Measurements from ENCODE around the gene NMT2.

Gene NMT2

GRCh38 chr10:15075421-15075820 lies 93.1 kb downstream of the NMT2 start:
- H3K36me3 ChIP-seq (replicated peaks; ENCODE audit: insufficient read depth, low read length), result no peaks in the 10 kb centered on the region
- no peak for DNase-seq
- H3K4me1 ChIP-seq (ENCODE audit: low read length), result no peaks in the 10 kb centered on the region
- no peaks in the 10 kb centered on the region for H3K9me3 ChIP-seq (replicated peaks; ENCODE audit: insufficient read depth, low read length)
- H3K79me2 ChIP-seq (ENCODE audit: low read length), result no peaks in the 10 kb centered on the region
- H3K27ac ChIP-seq (ENCODE audit: low read length), result no peak overlapping the region
- H3K9me2 ChIP-seq (replicated peaks; ENCODE audit: insufficient read depth, low read length), result no peaks in the 10 kb centered on the region
- no peak overlapping the region for H3K4me3 ChIP-seq (ENCODE audit: low read length)
- H3K27me3 ChIP-seq (replicated peaks; ENCODE audit: insufficient read depth, low read length), result no peaks in the 10 kb centered on the region
- H3K4me2 ChIP-seq (ENCODE audit: low read depth, low read length), result no peak overlapping the region
- no peaks in the 10 kb centered on the region for H3F3A ChIP-seq (ENCODE audit: insufficient read depth, low read length)
- no peaks in the 10 kb centered on the region for H4K20me1 ChIP-seq (ENCODE audit: insufficient read depth, low read length)
- H2AFZ ChIP-seq (ENCODE audit: low read length), result no peak overlapping the region
- TF ChIP-seq EZH2phosphoT487 (IDR thresholded peaks at IDR 0.05; ENCODE audit: low read length) (no peak), EZH2 (optimal IDR thresholded peaks at IDR 0.05; ENCODE audit: low read depth, low read length) (no peak), CTCF (IDR thresholded peaks at IDR 0.05; ENCODE audit: low read length) (no peak)
- no peak overlapping the region for H3K9ac ChIP-seq (ENCODE audit: low read length)

- Histone ChIP-seq H3K4me1 (ENCODE audit: low read length) (no peaks in the 10 kb centered on the region), H3K27me3 (replicated peaks; ENCODE audit: insufficient read depth, low read length) (no peaks in the 10 kb centered on the region), H3K4me2 (ENCODE audit: low read depth, low read length) (no peak overlapping the region), H3K27ac (ENCODE audit: low read length) (no peak overlapping the region), H3K79me2 (ENCODE audit: low read length) (no peaks in the 10 kb centered on the region), H3F3A (ENCODE audit: insufficient read depth, low read length) (no peaks in the 10 kb centered on the region), H3K36me3 (replicated peaks; ENCODE audit: insufficient read depth, low read length) (no peaks in the 10 kb centered on the region), H3K9me3 (replicated peaks; ENCODE audit: insufficient read depth, low read length) (no peaks in the 10 kb centered on the region), H4K20me1 (ENCODE audit: insufficient read depth, low read length) (no peaks in the 10 kb centered on the region), H3K9ac (ENCODE audit: low read length) (no peak overlapping the region), H2AFZ (ENCODE audit: low read length) (no peak overlapping the region), H3K4me3 (ENCODE audit: low read length) (no peak overlapping the region), H3K9me2 (replicated peaks; ENCODE audit: insufficient read depth, low read length) (no peaks in the 10 kb centered on the region)
- DNase-seq, result no peak
- no peak for TF ChIP-seq EZH2phosphoT487 (IDR thresholded peaks at IDR 0.05; ENCODE audit: low read length)
- TF ChIP-seq EZH2 (optimal IDR thresholded peaks at IDR 0.05; ENCODE audit: low read depth, low read length), result no peak
- no peak for TF ChIP-seq CTCF (IDR thresholded peaks at IDR 0.05; ENCODE audit: low read length)
These were observed 96.1 kb downstream of the NMT2 start for GRCh38 chr10:15072358-15072757.

- TF ChIP-seq EZH2 (optimal IDR thresholded peaks at IDR 0.05; ENCODE audit: low read depth, low read length), result no peak
- TF ChIP-seq CTCF (IDR thresholded peaks at IDR 0.05; ENCODE audit: low read length), result no peak
- TF ChIP-seq EZH2phosphoT487 (IDR thresholded peaks at IDR 0.05; ENCODE audit: low read length), result no peak
- no peak for DNase-seq
- H3K9me2 ChIP-seq (replicated peaks; ENCODE audit: insufficient read depth, low read length), result no peaks in the 10 kb centered on the region
- H3K27ac ChIP-seq (ENCODE audit: low read length), result no peak overlapping the region
- H3K9me3 ChIP-seq (replicated peaks; ENCODE audit: insufficient read depth, low read length), result no peaks in the 10 kb centered on the region
- no peaks in the 10 kb centered on the region for H3K27me3 ChIP-seq (replicated peaks; ENCODE audit: insufficient read depth, low read length)
- no peaks in the 10 kb centered on the region for H3K79me2 ChIP-seq (ENCODE audit: low read length)
- H3K4me2 ChIP-seq (ENCODE audit: low read depth, low read length), result no peak overlapping the region
- no peak overlapping the region for H3K9ac ChIP-seq (ENCODE audit: low read length)
- H3K4me3 ChIP-seq (ENCODE audit: low read length), result no peak overlapping the region
- no peaks in the 10 kb centered on the region for H3K36me3 ChIP-seq (replicated peaks; ENCODE audit: insufficient read depth, low read length)
- no peaks in the 10 kb centered on the region for H3K4me1 ChIP-seq (ENCODE audit: low read length)
- no peaks in the 10 kb centered on the region for H4K20me1 ChIP-seq (ENCODE audit: insufficient read depth, low read length)
- H2AFZ ChIP-seq (ENCODE audit: low read length), result peak overlapping the region; percentile 19; the same call in 1 of the 2 replicates
- no peaks in the 10 kb centered on the region for H3F3A ChIP-seq (ENCODE audit: insufficient read depth, low read length)
These were observed 99.3 kb downstream of the NMT2 start for GRCh38 chr10:15069230-15069629.

Data from MM.1S (cell line).